Dedifferentiated amniotic fluid mesenchymal stem cell (primary cell): ENCODE measurements around the gene C1orf74.

Experiments used
- DNase-seq: peaks from one replicate; pipeline ENCODE4 v3.0.0-alpha.2; 2016; ENCODE audit errors: extremely low spot score

Gene C1orf74

DNA sequence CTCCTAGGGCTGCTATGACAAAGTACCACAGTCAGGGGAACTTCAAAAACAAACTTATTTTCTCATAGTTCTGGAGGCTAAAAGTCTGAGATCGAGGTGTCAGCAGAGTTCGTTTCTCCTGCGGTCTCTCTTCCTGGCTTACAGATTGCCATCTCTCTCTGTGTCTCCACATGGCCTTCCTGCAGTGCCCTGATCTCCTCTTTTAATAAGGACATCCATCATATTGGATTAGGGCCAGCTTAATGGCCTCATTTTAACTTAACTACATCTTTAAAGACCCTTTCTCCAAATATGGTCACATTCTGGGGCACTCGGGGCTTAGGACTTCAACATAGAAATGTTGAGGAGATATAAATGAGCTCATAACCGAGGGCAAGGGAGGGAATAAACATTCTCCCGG lies 12.2 kb downstream of the C1orf74 start:
- no peak for DNase-seq

DNA sequence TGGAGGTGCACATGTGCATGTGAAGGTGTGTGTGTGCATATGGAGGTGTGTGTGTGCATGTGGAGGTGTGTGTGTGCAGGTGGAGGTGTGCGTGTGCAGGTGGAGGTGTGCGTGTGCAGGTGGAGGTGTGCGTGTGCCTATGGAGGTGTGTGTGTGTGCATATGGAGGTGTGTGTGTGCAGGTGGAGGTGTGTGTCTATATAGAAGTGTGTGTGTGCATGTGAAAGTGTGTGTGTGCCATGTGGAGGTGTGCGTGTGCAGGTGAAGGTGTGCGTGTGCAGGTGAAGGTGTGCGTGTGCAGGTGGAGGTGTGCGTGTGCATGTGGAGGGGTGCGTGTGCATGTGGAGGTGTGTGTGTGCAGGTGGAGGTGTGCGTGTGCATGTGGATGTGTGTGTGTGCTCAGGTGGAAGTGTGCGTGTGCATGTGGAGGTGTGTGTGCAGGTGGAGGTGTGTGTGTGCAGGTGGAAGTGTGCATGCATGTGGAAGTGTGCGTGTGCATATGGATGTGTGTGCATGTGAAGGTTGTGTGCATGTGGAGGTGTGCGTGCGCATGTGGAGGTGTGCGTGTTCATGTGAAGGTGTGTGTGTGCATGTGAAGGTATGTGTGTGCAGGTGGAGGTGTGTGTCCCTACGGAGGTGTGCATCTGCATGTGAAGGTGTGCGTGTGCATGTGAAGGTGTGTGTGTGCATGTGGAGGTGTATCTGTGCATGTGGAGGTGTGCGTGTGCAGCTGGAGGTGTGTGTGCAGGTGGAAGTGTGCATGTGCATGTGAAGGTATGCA lies 13.5 kb downstream of the C1orf74 start:
- no peak for DNase-seq

DNA sequence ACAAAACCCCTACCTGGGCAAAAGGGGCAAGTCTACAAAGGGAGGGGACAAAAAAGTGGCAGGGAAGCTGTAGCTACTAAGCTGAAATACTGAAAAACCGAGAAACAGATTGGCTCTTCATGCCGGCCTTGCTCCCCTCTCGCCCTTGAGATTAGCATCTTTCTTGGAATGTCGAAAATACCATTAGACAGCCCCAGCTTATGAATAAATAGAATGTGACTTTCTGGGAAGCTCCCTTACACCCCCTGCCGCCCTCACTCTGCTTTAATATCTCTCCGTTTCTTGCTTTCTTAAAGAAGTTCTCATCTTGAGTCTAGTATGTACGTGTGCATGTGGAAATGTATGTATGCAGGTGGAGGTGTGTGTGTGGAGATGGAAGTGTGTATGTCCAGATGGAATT lies 14.4 kb downstream of the C1orf74 start:
- no peak for DNase-seq

DNA sequence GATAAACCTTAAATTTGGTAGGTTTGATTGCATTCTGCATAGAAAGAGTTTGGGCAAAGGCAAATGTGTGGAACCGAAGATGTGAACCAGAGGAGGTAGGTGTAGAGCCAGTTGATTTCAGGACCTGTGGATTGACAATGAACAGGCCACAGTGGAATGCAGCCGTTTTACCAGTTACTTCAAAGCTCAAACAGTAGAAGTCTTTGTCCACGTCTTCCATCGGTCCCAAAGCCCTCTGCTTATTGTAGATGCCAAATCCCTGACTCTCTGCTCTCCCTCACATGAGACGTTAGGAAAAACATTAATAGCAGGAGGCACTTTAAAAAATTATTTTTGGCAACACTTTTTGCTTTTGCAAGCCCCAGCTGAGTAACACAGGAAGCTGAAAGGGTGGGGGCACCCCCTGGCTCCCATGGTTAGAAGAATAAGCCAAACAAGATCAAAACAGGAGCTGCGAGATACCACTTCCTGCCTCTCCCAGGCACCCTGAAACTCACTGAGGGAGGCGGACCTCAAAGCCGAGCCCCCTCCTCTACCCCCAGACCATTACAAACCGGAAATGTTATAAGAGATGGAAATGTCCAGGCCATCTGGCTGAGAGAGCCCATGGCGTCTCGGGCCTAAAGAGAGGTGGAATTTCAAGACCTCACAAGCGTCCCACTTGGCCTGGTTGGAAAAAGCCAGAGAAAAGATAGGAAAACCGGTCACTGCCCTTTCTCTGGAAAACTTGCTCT lies 15.0 kb downstream of the C1orf74 start:
- peak; percentile 30 for DNase-seq

DNA sequence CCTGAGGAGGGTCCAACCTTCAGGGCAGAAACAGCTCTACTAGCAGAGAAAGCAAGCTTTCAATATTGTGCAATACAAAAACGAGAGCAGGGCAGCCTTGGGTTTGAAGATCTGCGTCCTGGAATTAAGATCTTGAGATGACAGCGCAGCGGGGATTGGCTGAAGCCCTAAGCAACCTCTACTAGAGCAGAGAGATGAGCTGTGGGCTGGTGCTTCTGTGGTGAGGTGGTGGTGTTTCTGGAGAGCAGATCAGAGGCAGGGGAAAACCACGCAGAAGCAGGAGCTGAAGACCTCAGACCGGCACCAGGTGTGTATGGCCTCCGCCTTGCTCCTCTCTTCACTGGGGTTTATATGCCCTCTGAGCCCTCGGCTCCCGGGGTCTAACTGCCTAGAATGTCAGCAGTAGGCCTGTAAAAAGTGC lies 16.0 kb downstream of the C1orf74 start:
- no peak for DNase-seq

DNA sequence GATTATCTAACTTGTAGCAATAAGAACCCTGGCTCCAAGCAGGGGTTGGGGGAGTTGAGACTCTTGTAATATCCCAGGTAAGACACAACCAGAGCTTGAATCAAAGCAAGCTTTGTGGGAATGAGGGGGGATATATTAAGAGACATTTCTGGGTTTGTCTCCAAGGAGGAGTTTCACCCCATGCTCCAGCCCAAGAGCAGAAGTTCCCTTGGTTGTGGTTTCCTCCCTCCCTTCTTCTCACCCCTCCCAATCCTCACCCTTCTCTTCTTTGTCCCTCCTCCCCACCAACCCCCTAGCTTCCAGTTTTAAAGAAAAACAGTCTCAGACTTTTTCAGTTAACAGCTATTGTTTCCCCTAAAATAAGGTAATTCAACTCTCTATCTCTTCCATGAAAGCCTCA lies 16.7 kb downstream of the C1orf74 start:
- DNase-seq, result no peak

DNA sequence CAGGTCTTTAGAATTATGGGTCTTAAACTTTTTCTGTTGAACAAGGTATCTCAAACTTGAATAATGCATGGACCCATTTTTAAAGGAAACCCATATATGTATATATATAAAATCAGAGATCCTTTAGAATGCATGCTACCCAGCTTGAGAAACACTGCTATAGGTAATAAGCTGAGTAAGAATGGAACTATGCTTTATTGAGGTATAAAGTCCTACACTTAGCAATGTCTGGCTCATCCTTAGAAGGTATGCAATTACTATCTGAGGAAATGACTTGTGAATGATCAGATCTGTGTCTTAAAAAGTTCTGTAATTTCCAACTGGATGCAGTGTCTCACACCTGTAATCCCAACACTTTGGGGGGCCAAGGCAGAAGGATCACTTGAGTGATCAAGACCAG lies 17.3 kb downstream of the C1orf74 start:
- no peak for DNase-seq

DNA sequence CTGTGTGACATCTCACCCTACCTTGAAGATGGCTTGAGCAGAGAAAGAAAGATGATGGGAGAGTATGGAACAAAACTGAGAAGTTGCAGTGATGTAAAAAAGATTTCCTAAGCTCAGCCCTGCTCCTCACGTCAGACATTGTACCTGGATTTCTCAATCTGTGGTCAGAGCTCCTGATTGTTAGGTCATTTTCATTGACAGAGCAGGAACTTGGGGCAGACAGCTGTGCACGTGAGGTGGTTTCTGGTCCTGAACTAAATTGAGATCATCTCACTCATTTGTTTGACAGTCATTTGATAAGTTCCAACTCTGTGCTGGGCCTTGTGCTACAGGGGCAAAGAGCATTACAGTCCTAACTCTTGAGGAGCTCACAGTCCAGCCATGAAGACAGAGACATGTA lies 18.3 kb downstream of the C1orf74 start:
- no peak for DNase-seq

DNA sequence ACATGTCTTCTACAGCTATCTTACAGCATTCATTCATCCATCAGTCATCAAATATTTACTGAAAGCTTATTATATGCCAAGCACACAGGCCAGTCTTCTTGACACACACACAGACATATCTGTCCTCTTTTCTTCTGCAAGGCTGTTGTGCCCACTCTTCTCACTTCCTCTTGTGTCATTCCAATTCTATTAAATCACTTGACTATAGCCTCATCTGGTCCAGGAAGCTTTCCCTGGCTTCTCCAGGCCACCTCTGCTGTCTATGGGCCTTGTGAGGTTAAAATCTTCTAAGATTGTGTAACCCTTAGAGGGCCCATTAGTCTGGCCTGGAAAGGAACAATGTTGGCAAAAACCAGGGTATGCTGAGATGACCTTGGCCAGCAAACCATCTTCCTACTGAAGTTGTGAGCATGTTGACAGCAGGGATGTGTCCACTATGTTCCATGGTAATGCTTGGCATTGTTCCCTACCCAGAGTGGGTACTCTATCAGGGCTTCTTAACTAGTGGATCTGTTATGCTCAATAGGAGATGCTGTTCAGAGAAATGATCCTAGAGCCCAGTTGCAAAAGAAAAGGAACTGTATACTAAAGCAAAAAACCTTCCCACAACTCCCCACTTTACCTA lies 23.2 kb downstream of the C1orf74 start:
- DNase-seq, result no peak

DNA sequence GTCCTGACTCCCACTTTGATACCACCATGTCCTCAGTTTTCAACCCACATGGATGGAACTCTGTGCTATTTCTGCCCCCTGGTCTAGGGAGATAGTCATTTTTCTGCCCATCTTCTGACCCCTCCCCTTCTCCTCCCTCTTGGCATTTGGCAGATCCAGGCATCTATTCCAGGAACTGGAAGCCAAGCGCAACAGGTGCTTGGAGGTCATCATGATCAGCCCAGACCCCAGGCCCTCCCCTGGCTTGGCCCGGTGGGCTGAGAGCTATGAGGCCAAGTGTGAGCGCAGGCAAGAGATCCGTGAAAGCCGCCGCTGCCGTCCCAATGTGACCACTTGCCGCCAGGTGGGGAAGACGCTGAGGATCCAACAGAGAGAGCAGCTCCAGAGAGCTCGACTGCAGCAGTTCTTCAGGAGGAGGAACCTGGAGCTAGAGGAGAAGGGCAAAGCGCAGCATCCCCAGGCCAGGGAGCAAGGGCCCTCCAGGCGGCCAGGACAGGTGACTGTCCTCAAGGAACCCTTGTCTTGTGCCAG lies 24.5 kb downstream of the C1orf74 start:
- DNase-seq, result no peak

DNA sequence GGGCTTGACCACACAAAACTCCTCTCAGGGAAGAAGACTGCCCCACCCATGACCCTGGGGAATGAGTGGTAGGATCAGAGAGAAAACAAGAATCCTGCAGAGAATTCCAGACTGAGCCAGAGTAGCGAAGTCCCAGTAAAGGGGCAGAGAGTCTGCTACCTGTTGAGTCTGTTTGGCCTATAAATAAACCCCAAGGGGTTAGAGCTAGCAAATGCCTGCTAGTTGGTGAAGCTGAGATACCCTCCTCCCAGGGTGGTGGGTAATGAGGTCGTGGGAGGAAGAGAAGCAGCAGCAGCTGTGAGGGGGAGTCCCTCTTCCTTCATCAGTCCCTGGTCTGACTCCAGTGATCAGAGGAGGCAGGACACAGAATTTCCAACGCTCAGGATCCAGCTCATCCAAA lies 26.0 kb downstream of the C1orf74 start:
- DNase-seq, result no peak

DNA sequence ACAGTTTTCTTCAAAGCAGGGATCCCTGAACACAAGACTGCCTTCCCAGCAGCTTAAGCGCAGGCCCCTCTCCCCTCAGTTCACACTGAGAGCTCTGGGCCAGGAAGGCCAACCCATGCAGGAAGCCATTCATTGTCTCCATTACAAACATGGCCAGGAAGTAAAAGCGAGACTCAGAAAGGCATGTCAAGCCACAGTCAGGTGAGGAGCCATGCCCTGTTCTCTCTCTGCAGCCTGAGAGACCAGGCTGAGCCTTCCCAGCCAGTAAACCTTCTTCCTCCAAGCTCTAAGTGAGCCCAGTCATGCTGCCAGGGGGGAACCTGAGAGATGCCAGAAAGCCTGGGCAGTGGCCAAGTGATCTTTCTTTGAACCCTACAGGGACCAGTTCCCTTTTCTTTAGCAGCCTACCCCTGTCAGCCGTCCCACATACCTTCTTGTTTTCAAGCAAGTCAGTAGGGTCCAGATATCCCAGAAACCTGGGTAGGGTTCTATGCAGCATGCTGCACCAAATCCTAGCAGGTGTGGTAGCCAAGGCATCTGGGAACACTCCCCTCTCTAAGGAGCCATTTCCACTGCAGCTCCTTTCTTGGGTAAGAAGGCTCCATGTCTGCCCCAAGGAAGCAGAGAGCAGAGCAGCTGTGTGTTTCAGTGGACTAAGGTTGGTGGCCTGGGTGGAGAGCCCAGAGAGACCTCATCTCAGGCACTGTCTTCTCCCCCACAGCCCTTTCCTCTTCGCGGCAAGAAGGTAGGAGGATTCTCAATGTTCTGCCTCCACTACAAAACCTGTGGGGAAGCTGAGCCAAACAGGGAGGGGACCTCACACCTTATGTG lies 27.5 kb downstream of the C1orf74 start:
- no peak for DNase-seq

DNA sequence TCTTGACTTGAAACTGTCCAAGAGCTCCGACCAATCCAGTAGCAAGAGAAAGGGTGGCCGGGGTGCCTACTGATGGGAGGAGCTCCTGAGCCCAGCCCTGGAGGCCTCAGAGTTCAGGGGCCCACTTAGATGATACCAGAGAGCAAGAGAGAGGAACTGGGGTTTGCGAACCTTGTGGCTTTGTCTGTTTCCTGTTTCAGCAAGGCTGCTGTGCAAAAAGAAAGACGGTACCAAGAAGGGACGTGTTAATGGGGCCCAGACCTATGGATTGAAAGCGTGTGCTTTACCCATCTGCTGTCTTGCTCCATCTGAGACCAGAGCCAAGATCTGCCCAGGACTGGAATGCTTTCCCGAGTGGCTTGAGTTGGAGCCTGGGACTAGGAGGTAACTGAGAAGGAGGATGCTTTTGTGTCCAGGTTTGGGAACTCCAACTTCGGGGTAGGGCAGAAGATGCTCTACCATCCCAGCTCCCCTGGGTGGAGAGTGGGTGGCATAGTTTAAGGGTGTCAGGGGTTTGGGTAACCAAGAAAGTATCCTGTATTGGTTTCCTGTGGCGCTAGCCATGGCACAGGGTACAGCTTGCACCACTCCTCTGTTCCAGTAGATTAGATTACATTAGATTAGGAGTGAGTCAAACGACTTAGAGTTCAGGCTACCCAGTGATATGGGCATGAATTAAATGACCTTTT lies 28.3 kb downstream of the C1orf74 start, which contains the start of gene TRAF3IP3:
TSS of gene TRAF3IP3 (plus strand) at position 128 of the 689 bp plus-strand sequence. CDS start 3,987 bp downstream, outside the sequence.
- no peak for DNase-seq

DNA sequence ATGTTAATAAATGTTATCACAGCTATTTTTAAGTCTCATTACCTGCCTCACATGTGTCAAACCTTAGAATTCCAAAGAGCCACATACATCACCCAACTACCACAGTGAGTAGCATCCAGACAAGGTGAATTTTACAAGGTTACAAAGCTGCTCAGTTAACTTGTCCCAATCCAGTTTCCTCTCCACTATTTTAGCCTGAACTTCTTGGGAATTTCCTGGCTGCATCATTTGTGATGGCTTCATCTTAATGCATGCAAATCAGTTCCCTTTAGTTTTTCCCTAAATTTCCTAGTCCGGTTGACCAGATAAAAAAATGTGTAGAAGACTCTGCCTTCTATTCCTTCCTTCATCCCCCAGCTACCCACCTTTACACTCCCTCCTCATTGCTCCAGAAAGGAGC lies 29.1 kb downstream of the C1orf74 start:
- DNase-seq, result no peak

DNA sequence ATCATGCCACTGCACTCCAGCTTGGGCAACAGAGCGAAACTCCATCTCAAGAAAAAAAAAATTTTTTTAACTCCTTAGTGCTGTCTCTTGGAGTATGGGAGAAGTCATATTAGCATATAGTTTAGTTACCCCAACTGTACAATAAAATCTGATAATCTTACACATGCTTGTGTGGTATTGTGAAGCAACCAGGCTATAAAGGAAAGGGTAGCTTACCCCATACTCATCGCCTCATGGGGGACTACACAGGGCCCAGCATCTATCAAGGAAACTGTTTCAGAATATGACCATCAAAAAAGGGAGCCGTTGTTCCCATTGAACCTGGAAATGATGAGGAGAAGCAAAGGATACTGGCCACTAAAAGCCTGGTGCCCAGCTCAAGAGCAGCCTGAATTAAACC lies 31.5 kb downstream of the C1orf74 start:
- no peak for DNase-seq

DNA sequence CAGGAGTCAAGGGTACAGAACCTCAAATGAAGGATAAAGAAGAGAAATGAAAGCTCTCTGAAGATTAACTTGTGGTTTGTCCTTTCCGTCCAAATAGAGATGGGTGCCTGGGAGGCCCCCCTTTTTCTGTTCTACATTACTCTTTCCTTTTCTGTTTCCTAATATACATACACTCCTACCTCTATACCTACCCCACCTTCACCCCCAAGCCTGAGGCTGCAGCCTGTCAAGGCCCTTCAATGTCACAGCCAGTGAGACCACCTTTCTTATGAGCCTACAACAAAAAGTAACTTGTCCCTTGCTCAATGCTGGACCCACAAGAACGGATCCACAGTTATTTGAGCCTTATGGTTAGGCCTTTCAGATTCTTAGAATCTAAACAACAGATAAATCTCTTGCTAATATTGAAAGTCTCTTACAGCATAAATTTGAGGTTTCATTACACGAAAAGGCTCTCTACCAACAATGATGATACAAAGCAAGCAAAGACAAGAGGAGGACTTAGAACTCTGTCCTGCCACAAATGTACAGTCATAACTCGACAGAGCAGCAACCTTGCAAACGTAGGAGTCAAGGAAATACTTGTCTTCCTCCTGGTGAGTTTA lies 32.6 kb downstream of the C1orf74 start:
- DNase-seq, result no peak

DNA sequence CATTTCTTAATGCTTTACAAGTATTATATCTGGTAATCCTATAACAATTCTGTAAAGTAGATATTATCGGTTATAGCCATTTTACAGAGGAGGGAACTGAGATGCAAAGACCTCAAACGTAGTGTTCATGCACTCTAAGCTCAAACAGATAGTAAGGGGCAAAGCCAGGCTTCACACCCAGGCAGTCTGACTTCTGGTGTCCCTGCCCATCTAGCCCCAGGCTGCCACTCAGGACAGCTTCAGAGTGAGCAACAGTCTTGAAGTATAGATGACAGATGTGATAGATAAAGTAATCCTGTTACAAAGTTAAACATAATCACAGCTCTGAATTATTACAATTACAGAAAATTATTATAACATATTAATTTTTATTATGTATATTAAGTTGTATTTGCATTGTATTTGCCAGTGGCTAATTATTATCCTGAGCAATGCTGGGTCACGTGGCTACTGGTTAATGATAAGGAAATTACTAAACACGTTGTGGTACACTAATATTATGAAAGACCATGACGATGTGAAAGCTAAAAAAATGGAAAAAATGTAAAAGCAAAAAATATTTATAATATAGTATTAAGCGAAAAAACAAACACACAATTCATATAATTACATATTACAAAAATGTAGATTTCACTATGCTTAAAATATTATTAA lies 34.6 kb downstream of the C1orf74 start:
- DNase-seq, result no peak

DNA sequence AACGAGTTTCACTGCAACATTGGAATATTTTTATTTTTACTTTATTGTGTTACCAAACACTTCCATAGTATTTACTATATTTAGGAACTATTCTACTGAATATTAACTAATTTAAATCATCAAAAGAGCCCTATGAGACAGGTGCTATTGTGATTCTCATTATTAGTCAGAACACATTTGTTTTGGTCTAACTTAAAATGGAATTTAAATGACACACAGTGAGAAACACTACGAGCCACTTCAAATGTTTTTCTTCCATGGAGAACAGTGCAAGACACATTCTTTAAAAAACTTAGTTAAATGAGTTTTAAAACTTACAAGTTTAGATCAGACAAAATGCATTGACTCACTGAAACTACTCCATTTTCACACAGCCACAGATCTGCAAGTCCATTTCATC lies 35.2 kb downstream of the C1orf74 start:
- no peak for DNase-seq

DNA sequence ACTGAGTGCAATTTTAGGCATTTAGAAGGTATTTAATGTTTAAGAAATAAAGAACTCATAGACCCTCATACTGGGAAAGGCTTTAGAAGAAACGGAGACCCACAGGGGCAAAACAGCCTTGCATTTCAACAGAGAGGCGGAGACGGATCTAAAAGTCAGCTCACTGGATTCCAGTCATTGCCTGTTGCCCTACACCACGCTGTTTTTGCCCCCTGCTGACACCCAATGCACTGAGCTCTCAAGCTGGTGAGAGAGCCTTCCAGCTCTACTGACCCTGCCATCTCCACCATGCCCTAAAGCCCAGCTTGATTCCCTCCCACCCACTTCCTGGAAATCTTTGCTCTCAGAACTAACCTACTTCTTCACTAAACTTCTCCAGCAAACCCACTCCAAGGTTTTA lies 35.7 kb downstream of the C1orf74 start:
- no peak for DNase-seq
